ENCODE measurements around the gene DHODH. TPM values are rescaled to one million over a fixed set of nuclear protein-coding genes. Genes with fewer than 3 reads are reported as not detected.

Gene DHODH
- total RNA-seq, 3 donors from 2014 or later, result 5.9 to 8.3 (median 7.4) TPM

DNA sequence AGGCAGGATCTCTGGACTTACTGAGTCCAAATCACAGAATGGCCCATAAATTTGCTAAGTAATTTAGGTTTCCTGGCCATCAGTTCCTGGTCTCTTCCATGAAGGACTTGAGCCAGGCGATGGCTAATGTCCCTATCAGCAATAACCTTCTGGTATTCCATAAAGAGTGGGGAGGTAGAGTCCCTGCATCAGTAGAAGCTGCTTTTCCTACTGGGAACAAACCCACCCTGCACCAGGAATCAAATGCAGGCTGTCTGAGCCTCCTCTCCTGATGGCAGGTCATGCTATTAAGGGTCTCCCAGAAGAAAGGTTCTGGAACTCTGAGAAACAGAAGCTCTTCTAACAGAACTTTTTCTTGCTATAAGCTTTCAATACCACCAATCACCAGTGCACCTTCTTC, 53.0 kb downstream of the DHODH start:
- TF ChIP-seq, protein P1, sequence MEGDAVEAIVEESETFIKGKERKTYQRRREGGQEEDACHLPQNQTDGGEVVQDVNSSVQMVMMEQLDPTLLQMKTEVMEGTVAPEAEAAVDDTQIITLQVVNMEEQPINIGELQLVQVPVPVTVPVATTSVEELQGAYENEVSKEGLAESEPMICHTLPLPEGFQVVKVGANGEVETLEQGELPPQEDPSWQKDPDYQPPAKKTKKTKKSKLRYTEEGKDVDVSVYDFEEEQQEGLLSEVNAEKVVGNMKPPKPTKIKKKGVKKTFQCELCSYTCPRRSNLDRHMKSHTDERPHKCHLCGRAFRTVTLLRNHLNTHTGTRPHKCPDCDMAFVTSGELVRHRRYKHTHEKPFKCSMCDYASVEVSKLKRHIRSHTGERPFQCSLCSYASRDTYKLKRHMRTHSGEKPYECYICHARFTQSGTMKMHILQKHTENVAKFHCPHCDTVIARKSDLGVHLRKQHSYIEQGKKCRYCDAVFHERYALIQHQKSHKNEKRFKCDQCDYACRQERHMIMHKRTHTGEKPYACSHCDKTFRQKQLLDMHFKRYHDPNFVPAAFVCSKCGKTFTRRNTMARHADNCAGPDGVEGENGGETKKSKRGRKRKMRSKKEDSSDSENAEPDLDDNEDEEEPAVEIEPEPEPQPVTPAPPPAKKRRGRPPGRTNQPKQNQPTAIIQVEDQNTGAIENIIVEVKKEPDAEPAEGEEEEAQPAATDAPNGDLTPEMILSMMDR (IDR thresholded peaks at IDR 0.05), result no peak
- DNase-seq, result no peak
- H3K4me1 ChIP-seq (ENCODE audit: low read depth), result no peaks in the 10 kb centered on the region
- no peak overlapping the region for H3K4me3 ChIP-seq
- no peak for ATAC-seq
- H3K9me3 ChIP-seq, result no peaks in the 10 kb centered on the region
- intact Hi-C loops (cut with DNase I, micrococcal nuclease), result no loop called here
- no peaks in the 10 kb centered on the region for H3K36me3 ChIP-seq (ENCODE audit: low read depth)

DNA sequence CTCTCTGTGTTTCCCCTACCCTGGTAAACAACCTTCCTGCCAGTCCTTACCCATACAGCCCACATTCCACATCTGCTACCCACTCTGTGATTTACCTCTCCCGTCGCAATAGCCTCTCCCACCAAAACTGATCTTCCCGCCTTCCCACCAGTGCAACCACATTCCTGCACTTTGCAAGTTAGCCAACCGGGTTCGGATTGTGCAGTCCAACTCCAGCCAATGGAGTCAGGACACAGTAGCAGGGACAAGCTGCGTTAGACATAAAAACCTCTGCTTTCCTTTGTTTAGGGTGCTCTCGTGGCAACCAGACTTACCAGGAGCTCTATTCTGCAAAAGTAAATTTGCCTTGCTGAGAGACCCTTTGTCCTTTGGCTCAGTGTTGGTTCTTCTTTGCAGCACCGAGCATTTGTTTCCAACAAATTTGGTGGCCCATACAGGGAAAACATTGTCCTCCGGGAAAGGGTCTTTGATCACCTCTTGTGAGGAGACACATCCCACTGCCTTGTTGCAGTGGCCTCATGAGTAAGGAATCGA, 55.9 kb downstream of the DHODH start:
- TF ChIP-seq, protein P1 (IDR thresholded peaks at IDR 0.05), result no peak
- Histone ChIP-seq H3K36me3 (ENCODE audit: low read depth) (no peaks in the 10 kb centered on the region), H3K9me3 (no peaks in the 10 kb centered on the region), H3K4me1 (ENCODE audit: low read depth) (no peaks in the 10 kb centered on the region), H3K4me3 (no peak overlapping the region)
- no peak for ATAC-seq
- intact Hi-C loops (cut with DNase I, micrococcal nuclease), result no loop called here
- no peak for DNase-seq

DNA sequence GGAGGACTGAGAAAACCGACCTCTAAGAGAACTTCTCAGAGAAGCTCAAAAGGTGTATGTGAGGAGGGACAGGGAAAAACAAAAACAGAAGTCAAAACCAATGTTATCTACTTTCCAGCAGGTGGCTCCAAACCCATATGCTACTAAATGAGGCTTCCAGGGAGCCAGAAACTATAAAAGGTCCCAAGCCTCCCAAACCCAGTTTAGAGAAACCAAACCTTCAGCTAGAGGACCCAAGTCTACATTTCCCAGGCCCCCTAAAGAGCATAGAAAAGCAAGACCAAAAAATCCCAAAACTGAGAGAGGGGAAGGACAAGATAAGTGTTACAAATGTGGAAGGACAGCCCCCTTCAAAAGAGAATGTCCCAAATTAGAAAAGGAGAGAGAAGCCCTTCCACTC, 58.2 kb downstream of the DHODH start:
- no peaks in the 10 kb centered on the region for H3K36me3 ChIP-seq (ENCODE audit: low read depth)
- no peaks in the 10 kb centered on the region for H3K4me1 ChIP-seq (ENCODE audit: low read depth)
- intact Hi-C loops (cut with DNase I, micrococcal nuclease), result no loop called here
- TF ChIP-seq, protein P1 (IDR thresholded peaks at IDR 0.05), result peak; percentile 15
- no peaks in the 10 kb centered on the region for H3K9me3 ChIP-seq
- no peak overlapping the region for H3K4me3 ChIP-seq
- DNase-seq (peak in 1 of 3 donors; percentile 7), ATAC-seq (peak; percentile 63)

DNA sequence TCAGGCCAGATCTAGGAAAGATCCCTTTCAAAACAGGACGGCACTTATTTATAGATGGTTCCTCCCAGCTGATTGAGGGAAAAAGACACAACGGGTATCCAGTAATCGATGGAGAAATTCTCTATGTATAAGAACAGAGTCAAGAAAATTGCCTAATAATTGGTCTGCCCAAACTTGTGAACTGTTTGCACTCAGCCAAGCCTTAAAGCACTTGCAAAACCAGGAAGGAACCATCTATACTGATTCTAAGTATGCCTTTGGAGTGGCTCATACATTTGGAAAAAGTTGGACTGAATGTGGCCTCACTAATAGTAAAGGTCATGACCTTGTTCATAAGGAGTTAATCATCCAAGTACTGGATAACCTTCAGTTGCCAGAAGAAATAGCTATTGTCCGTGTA, 60.4 kb downstream of the DHODH start:
- Histone ChIP-seq H3K9me3 (no peaks in the 10 kb centered on the region), H3K4me3 (no peak overlapping the region), H3K36me3 (ENCODE audit: low read depth) (no peaks in the 10 kb centered on the region), H3K4me1 (ENCODE audit: low read depth) (no peaks in the 10 kb centered on the region)
- intact Hi-C loops (cut with DNase I, micrococcal nuclease), result no loop called here
- DNase-seq (no peak), ATAC-seq (no peak)
- TF ChIP-seq, protein P1 (IDR thresholded peaks at IDR 0.05), result no peak

DNA sequence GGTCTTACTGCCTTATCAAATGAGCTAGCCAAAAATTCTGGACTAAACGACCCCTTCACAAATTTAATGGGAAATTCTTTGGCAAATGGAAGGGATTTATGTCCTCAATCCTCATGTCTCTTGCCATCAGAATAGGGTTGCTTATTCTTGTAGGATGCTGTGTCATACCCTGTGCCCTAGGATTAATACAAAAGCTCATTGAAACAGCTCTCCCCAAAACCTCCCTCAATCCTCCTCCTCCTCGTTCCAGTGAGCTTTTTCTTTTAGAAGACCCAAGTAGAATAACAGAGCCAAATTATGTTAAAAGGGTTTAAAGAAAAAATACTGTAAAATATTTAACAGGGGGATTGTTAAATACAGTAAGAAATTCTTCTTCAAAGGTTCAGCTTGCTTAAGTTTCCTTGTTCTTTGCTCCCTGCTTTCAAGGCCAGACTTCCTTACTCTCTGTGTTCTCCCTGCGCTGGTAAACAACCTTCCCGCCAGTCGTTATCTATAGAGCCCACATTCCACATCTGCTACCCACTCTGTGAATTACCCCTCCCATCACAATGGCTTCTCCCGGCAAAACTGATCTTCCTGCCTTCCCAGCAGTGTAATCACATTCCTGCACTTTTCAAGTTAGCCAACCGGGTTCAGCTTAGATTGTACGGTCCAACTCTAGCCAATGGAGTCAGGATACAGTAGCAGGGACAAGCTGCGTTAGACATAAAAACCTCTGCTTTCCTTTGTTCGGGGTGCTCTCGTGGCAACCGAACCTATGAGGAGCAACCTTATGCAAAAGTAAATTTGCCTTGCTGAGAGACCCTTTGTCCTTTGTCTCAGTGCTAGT, 64.2 kb downstream of the DHODH start:
- Histone ChIP-seq H3K4me1 (ENCODE audit: low read depth) (no peaks in the 10 kb centered on the region), H3K9me3 (no peaks in the 10 kb centered on the region), H3K36me3 (ENCODE audit: low read depth) (no peaks in the 10 kb centered on the region), H3K4me3 (no peak overlapping the region)
- intact Hi-C loops (cut with DNase I, micrococcal nuclease), result no loop called here
- DNase-seq (peak in 1 of 3 donors; percentile 28), ATAC-seq (peak; percentile 58)
- TF ChIP-seq, protein P1 (IDR thresholded peaks at IDR 0.05), result no peak

Measured in mucosa of descending colon (tissue), 3 donors.